ENCODE results near the gene TMBIM6.
A peak's percentile ranks its signal among the peaks of the same experiment; 100 is the strongest.

Gene TMBIM6

GRCh38 chr12:49740930-49741881 is at the start of gene TMBIM6:
Gene TMBIM6 (plus strand): TSS chr12:49741557. CDS start chr12:49752494, 10,937 bp downstream.
- Histone ChIP-seq H3K9me3 (ENCODE audit: control insufficient read depth in 1 of 2, low read length in 2 of 2) (no peaks in the 10 kb centered on the region), H3K4me3 (ENCODE audit: low read depth in 1 of 2, low read length in 2 of 2) (peak within 1 kb of the TSS; percentile 80 to 99), H3K4me1 (ENCODE audit: control insufficient read depth in 1 of 2, insufficient read depth in 2 of 2, low read length in 2 of 2) (peaks cover 17 to 32% of the 10 kb centered on the region in 2 donors), H3K36me3 (ENCODE audit: control insufficient read depth in 1 of 2, insufficient read depth in 2 of 2, low read length in 2 of 2) (peaks cover 0 to 7% of the 10 kb centered on the region in 2 donors), H3K9ac (ENCODE audit: low read depth in 1 of 2, low read length in 2 of 2) (peak within 1 kb of the TSS; percentile 89 to 99), H3K27ac (ENCODE audit: low read depth, low read length) (peak within 1 kb of the TSS; percentile 99), H3K27me3 (ENCODE audit: control insufficient read depth in 1 of 2, insufficient read depth in 2 of 2, low read length in 2 of 2) (no peaks in the 10 kb centered on the region)

GRCh38 chr12:49692851-49693250 is 48.5 kb upstream of the TMBIM6 start:
- H3K27me3 ChIP-seq (ENCODE audit: control insufficient read depth in 1 of 2, insufficient read depth in 2 of 2, low read length in 2 of 2) = no peaks in the 10 kb centered on the region
- no peaks in the 10 kb centered on the region for H3K9me3 ChIP-seq (ENCODE audit: control insufficient read depth in 1 of 2, low read length in 2 of 2)
- no peak overlapping the region for H3K4me3 ChIP-seq (ENCODE audit: low read depth in 1 of 2, low read length in 2 of 2)
- H3K4me1 ChIP-seq (ENCODE audit: control insufficient read depth in 1 of 2, insufficient read depth in 2 of 2, low read length in 2 of 2) = peaks cover 1 to 5% of the 10 kb centered on the region in 2 donors
- H3K36me3 ChIP-seq (ENCODE audit: control insufficient read depth in 1 of 2, insufficient read depth in 2 of 2, low read length in 2 of 2) = no peaks in the 10 kb centered on the region
- no peak overlapping the region for H3K27ac ChIP-seq (ENCODE audit: low read depth, low read length)
- no peak overlapping the region for H3K9ac ChIP-seq (ENCODE audit: low read depth in 1 of 2, low read length in 2 of 2)

- H3K4me3 ChIP-seq (ENCODE audit: low read depth in 1 of 2, low read length in 2 of 2) = no peak overlapping the region
- H3K4me1 ChIP-seq (ENCODE audit: control insufficient read depth in 1 of 2, insufficient read depth in 2 of 2, low read length in 2 of 2) = peaks cover 5 to 13% of the 10 kb centered on the region in 2 donors
- H3K9ac ChIP-seq (ENCODE audit: low read depth in 1 of 2, low read length in 2 of 2) = no peak overlapping the region
Observed at GRCh38 chr12:49693931-49694444, 47.4 kb upstream of the TMBIM6 start.

GRCh38 chr12:49696723-49697122 is 44.6 kb upstream of the TMBIM6 start:
- no peaks in the 10 kb centered on the region for H3K36me3 ChIP-seq (ENCODE audit: control insufficient read depth in 1 of 2, insufficient read depth in 2 of 2, low read length in 2 of 2)
- H3K4me3 ChIP-seq (ENCODE audit: low read depth in 1 of 2, low read length in 2 of 2) = no peak overlapping the region
- peaks cover 0 to 13% of the 10 kb centered on the region in 2 donors for H3K4me1 ChIP-seq (ENCODE audit: control insufficient read depth in 1 of 2, insufficient read depth in 2 of 2, low read length in 2 of 2)
- H3K9ac ChIP-seq (ENCODE audit: low read depth in 1 of 2, low read length in 2 of 2) = no peak overlapping the region
- H3K27me3 ChIP-seq (ENCODE audit: control insufficient read depth in 1 of 2, insufficient read depth in 2 of 2, low read length in 2 of 2) = no peaks in the 10 kb centered on the region
- H3K9me3 ChIP-seq (ENCODE audit: control insufficient read depth in 1 of 2, low read length in 2 of 2) = no peaks in the 10 kb centered on the region
- H3K27ac ChIP-seq (ENCODE audit: low read depth, low read length) = no peak overlapping the region

More at GRCh38 chr12:49693931-49694444, 47.4 kb upstream of the TMBIM6 start:
- Histone ChIP-seq H3K27me3 (ENCODE audit: control insufficient read depth in 1 of 2, insufficient read depth in 2 of 2, low read length in 2 of 2) (no peaks in the 10 kb centered on the region), H3K27ac (ENCODE audit: low read depth, low read length) (no peak overlapping the region), H3K9me3 (ENCODE audit: control insufficient read depth in 1 of 2, low read length in 2 of 2) (no peaks in the 10 kb centered on the region), H3K36me3 (ENCODE audit: control insufficient read depth in 1 of 2, insufficient read depth in 2 of 2, low read length in 2 of 2) (no peaks in the 10 kb centered on the region)

GRCh38 chr12:49697808-49698207 is 43.5 kb upstream of the TMBIM6 start:
- Histone ChIP-seq H3K4me3 (ENCODE audit: low read depth in 1 of 2, low read length in 2 of 2) (no peak overlapping the region), H3K9ac (ENCODE audit: low read depth in 1 of 2, low read length in 2 of 2) (no peak overlapping the region)

GRCh38 chr12:49698619-49699545 is 42.5 kb upstream of the TMBIM6 start:
- peaks cover 6 to 24% of the 10 kb centered on the region in 2 donors for H3K4me1 ChIP-seq (ENCODE audit: control insufficient read depth in 1 of 2, insufficient read depth in 2 of 2, low read length in 2 of 2)
- no peak overlapping the region for H3K27ac ChIP-seq (ENCODE audit: low read depth, low read length)
- H3K9ac ChIP-seq (ENCODE audit: low read depth in 1 of 2, low read length in 2 of 2) = no peak overlapping the region
- no peaks in the 10 kb centered on the region for H3K36me3 ChIP-seq (ENCODE audit: control insufficient read depth in 1 of 2, insufficient read depth in 2 of 2, low read length in 2 of 2)
- no peaks in the 10 kb centered on the region for H3K27me3 ChIP-seq (ENCODE audit: control insufficient read depth in 1 of 2, insufficient read depth in 2 of 2, low read length in 2 of 2)
- H3K4me3 ChIP-seq (ENCODE audit: low read depth in 1 of 2, low read length in 2 of 2) = peak overlapping the region; percentile 31 to 46
- H3K9me3 ChIP-seq (ENCODE audit: control insufficient read depth in 1 of 2, low read length in 2 of 2) = no peaks in the 10 kb centered on the region

More at GRCh38 chr12:49697808-49698207, 43.5 kb upstream of the TMBIM6 start:
- Histone ChIP-seq H3K27ac (ENCODE audit: low read depth, low read length) (no peak overlapping the region), H3K36me3 (ENCODE audit: control insufficient read depth in 1 of 2, insufficient read depth in 2 of 2, low read length in 2 of 2) (no peaks in the 10 kb centered on the region), H3K27me3 (ENCODE audit: control insufficient read depth in 1 of 2, insufficient read depth in 2 of 2, low read length in 2 of 2) (no peaks in the 10 kb centered on the region), H3K9me3 (ENCODE audit: control insufficient read depth in 1 of 2, low read length in 2 of 2) (no peaks in the 10 kb centered on the region), H3K4me1 (ENCODE audit: control insufficient read depth in 1 of 2, insufficient read depth in 2 of 2, low read length in 2 of 2) (peaks cover 0 to 13% of the 10 kb centered on the region in 2 donors)

- H3K4me3 ChIP-seq (ENCODE audit: low read depth in 1 of 2, low read length in 2 of 2) = no peak overlapping the region
- H3K4me1 ChIP-seq (ENCODE audit: control insufficient read depth in 1 of 2, insufficient read depth in 2 of 2, low read length in 2 of 2) = peaks cover 12 to 31% of the 10 kb centered on the region in 2 donors
- H3K27ac ChIP-seq (ENCODE audit: low read depth, low read length) = no peak overlapping the region
- no peaks in the 10 kb centered on the region for H3K36me3 ChIP-seq (ENCODE audit: control insufficient read depth in 1 of 2, insufficient read depth in 2 of 2, low read length in 2 of 2)
- H3K27me3 ChIP-seq (ENCODE audit: control insufficient read depth in 1 of 2, insufficient read depth in 2 of 2, low read length in 2 of 2) = peaks cover 2 to 14% of the 10 kb centered on the region in 2 donors
- no peaks in the 10 kb centered on the region for H3K9me3 ChIP-seq (ENCODE audit: control insufficient read depth in 1 of 2, low read length in 2 of 2)
- no peak overlapping the region for H3K9ac ChIP-seq (ENCODE audit: low read depth in 1 of 2, low read length in 2 of 2)
Observed at GRCh38 chr12:49702009-49702408, 39.3 kb upstream of the TMBIM6 start.

GRCh38 chr12:49702676-49703215 is 38.6 kb upstream of the TMBIM6 start:
- Histone ChIP-seq H3K9ac (ENCODE audit: low read depth in 1 of 2, low read length in 2 of 2) (no peak overlapping the region), H3K9me3 (ENCODE audit: control insufficient read depth in 1 of 2, low read length in 2 of 2) (no peaks in the 10 kb centered on the region), H3K27me3 (ENCODE audit: control insufficient read depth in 1 of 2, insufficient read depth in 2 of 2, low read length in 2 of 2) (peaks cover 2 to 14% of the 10 kb centered on the region in 2 donors), H3K4me1 (ENCODE audit: control insufficient read depth in 1 of 2, insufficient read depth in 2 of 2, low read length in 2 of 2) (peaks cover 12 to 31% of the 10 kb centered on the region in 2 donors), H3K27ac (ENCODE audit: low read depth, low read length) (no peak overlapping the region), H3K4me3 (ENCODE audit: low read depth in 1 of 2, low read length in 2 of 2) (no peak overlapping the region), H3K36me3 (ENCODE audit: control insufficient read depth in 1 of 2, insufficient read depth in 2 of 2, low read length in 2 of 2) (no peaks in the 10 kb centered on the region)

- no peaks in the 10 kb centered on the region for H3K36me3 ChIP-seq (ENCODE audit: control insufficient read depth in 1 of 2, insufficient read depth in 2 of 2, low read length in 2 of 2)
- no peaks in the 10 kb centered on the region for H3K9me3 ChIP-seq (ENCODE audit: control insufficient read depth in 1 of 2, low read length in 2 of 2)
- H3K27ac ChIP-seq (ENCODE audit: low read depth, low read length) = no peak overlapping the region
- H3K27me3 ChIP-seq (ENCODE audit: control insufficient read depth in 1 of 2, insufficient read depth in 2 of 2, low read length in 2 of 2) = peaks cover 2 to 16% of the 10 kb centered on the region in 2 donors
- H3K4me1 ChIP-seq (ENCODE audit: control insufficient read depth in 1 of 2, insufficient read depth in 2 of 2, low read length in 2 of 2) = peaks cover 12 to 21% of the 10 kb centered on the region in 2 donors
- no peak overlapping the region for H3K4me3 ChIP-seq (ENCODE audit: low read depth in 1 of 2, low read length in 2 of 2)
- no peak overlapping the region for H3K9ac ChIP-seq (ENCODE audit: low read depth in 1 of 2, low read length in 2 of 2)
Observed at GRCh38 chr12:49703647-49704137, 37.7 kb upstream of the TMBIM6 start.
